ENCODE measurements around the gene CHRNG.

The CHRNG gene, protein sequence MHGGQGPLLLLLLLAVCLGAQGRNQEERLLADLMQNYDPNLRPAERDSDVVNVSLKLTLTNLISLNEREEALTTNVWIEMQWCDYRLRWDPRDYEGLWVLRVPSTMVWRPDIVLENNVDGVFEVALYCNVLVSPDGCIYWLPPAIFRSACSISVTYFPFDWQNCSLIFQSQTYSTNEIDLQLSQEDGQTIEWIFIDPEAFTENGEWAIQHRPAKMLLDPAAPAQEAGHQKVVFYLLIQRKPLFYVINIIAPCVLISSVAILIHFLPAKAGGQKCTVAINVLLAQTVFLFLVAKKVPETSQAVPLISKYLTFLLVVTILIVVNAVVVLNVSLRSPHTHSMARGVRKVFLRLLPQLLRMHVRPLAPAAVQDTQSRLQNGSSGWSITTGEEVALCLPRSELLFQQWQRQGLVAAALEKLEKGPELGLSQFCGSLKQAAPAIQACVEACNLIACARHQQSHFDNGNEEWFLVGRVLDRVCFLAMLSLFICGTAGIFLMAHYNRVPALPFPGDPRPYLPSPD

DNA sequence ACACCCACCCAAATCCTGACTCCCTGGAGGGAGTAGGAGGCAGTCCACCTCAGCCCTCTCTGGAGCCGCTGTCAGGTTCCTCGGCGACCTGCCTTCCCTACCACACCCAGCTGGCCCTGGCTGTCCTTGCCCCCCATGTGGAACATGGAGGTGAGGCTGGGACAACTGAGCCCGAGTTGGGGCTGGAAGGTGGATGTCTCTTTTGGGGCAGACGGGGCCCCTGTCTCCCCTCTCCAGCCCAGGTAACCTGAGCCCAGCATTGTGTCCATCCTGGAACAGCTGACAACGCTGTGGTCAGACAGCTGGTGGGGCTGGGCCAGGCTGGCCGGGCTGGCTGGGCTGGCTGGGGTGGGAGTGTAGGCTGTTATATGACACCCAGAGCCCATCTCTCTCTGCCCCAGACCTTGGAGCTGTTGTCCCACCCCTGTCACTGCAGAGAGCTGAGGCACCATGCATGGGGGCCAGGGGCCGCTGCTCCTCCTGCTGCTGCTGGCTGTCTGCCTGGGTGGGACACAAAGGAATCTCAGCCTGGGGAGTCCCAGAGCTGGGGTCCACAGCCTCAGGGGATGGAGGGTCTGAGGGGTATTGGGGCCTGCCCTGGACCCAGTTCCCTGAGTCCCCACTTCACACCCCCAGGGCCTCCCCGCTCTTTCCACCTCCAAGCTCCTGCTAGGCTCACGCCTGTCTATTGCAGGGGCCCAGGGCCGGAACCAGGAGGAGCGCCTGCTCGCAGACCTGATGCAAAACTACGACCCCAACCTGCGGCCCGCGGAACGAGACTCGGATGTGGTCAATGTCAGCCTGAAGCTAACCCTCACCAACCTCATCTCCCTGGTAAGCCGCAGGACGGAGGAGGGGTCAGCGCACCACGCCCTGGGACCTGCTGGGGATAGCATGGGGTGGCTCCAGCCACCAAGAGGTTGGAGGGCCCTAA, at the start of gene CHRNG:
TSS of gene CHRNG (plus strand) at position 395 of the 934 bp plus-strand sequence. CDS start at position 451, 56 bp downstream.
- DNase-seq, result no peak

DNA sequence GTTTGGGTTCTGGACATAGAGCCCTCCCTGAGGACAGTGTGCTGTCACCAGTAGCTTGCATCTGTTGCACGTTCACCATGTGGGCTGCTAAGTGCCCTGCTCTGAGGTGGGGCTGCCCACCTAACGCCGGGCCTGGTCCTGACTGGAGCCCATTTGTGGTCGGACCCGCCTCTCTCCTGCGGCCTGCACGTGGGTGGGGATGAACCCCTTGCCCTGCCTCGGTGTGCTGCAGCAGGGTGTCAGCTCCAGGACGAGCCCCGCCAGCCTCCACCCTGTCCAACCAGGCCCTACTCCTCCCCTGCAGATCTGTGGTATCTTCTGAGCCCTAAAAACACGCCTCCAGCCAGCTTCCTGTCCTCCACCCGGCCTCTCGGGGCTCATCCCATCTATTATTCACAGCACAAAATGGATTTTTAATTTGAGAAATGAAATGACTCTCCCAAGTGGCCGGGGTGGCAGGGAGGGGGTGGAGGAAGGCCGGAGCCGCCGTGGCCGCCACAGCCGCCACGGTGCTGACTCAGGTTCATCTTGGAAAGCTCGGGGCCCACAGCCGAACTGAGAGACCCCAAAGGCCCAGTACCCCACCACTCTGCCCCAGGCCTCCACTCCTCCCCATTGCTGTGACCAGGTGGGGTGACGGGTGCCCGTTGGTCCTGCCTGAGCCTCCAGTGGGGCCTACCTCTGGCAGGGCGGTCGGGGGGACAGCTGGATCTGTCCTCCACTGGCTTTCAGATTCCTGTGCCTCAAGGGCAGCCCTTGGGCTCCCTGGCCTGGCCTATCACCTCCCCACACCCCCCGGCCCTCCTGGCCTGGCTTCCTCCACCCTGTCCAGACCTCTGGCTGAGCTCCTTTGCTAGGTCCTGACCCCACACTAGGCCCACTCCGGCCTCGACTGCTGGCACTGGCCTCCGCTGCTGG, 49.0 kb upstream of the CHRNG start:
- no peak for DNase-seq

DNA sequence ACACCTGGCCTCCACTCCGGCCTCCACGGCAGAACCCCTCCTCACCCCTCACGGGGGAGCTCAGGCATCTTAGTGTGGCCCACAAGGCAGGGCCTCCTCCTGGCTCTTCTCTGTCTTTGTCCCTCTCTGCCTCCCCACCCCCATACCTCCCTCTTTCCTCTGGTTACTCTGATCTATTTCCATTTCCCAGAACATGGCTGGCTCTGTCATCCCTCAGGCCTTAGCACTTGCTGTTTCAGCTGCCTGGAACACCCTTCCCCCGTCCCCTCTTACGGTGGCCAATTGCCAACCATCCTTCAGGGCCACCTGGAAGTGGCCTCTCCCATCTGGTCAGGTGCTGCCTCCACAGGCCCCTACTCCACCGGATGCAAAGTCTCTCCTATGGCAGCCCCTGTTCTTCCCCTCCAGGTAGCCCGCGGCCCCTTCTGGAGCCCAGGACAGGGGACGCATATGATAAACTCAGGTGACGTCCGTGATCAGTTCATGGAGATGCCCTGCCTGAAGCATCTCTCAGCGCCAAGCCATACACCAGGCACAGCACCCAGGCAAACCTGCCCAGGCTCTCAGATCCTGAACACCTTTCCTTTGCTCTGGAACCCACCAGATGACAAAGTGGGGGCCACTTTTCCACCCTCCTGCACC, 48.2 kb upstream of the CHRNG start:
- DNase-seq, result no peak

DNA sequence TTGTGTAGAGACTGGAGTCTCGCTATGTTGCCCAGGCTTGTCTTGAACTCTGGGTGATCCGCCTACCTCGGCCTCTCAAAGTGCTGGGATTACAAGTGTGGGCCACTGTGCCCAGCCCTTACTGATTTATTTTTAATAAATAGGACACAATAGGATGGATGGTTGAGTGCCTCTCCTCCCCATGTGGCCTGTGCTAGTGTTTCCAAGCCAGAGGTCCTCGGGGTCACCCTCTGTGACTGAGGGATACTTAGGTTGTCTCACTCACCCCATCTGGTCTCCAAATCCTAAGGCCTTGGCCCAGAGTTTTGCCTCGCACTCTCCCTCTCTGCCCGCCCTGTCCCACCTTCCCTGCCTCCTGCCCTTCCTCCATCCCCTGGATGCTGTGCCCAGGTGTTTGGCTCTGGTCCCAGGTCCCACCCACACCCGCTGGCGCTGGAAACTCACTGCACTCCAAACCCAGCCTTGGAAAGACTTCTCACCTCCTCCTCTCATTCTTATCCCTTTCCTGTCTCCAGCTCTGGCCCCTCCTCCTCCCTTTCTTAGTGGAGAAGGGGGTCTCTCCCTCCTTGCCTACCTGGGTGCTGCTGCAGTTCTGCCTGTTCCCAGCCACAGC, 47.1 kb upstream of the CHRNG start:
- DNase-seq, result no peak

DNA sequence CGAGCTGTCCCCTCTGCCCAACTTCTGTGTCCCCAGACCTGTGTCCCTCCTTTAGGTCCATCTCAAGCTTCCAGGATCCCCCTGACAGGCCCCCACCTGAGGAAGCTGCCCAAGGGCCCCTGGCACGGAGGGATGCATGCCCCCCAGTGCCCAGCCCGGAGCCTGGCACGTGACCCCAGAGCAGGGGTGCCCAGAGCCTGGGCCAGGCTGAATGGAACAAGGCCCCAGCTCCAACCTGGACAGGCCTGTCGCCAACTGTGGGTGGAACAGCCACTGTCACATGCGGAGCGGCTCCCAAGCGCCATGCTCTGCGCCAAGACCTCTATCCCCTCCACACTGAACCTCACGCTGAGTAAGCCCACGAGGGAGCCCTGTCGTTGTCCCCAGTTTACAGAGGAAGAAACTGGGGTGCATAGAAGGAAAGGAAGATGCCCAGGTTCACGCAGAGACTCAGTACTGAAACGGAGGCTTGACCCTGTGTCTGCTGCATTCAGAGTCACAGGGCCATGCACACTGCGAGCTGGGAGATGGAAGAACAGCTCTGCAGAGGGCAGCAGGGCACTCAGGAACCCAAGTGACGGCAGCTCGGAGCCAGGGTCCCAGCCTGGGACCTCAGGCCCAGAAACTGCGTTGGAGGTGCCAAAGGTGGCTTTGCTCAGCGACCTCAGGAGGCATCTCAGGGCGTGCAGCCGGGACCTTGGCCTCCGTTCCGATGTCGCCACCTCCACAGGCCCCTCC, 46.4 kb upstream of the CHRNG start:
- no peak for DNase-seq

DNA sequence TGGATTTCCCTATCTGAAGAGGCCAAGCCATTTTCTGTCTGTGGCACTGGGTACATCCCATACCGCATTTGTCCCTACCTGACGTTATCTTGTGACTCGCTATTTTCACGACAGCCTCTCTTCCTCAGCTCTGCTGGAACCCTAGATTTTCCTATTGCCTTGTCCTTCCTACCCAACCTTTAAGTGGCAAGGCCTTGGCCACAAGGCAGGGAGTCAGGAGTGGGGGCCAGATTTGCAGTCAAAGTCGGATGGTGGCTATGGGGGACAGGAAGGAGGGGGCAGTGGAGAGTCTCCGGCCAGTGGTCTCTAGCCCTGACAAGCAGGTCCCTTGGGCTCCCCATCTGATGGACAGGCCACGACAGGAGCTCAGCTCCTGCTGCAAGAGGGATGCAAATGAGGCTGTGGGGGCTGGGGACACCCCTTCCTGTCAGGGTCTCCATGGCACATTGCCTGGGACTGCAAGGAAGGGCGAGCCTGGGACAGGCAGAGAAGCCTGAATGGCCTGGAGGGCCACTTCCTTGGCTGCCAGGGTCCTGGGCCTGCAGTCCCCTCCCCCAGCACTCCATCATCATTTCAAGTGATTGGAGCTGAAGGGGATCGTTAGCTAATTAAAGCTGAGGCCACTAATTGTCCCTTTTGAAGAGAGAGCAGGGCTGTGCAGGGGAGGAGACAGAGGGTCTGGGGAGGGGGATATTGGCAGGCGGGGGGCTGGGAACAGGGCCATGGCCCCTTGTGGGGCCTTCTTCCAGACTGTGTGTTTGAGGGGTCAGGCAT, 45.6 kb upstream of the CHRNG start:
- DNase-seq, result no peak

DNA sequence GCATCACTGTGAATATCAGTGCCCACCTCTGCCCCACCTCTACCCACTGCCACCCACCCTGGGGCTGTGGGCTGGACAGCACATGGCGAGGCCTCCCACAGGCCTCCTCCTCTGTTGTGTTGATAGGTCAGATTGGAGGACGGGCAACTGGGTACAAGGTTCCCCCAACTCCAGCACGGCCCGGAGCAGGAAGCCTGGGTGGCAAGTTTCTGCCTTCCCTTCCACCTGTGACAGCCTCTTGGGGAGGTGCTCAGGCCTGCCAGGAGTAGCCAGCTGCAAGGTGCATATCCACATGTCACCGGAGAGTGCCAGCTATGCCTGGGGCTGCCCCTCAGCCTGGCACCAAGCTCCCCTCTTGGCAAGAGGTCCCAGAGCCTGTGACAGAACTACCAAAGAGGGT, 45.0 kb upstream of the CHRNG start:
- no peak for DNase-seq

DNA sequence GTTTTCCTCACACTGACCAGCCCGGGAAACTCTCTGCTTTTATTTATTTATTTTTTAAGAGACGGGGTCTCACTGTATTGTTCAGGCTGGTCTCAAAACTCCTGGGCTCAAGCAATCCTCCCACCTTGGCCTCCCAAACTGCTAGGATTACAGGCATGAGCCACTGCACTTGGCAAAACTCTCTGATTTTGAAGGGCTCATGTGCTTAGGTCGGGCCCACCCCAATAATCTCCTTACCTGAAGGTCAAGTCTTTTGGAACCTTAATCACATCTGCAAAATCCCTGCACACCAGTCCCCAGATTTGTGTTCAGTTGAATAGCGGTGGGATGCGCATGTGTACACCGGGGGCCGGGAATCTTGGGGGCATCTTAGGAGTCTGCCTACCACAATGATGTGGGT, 44.2 kb upstream of the CHRNG start:
- no peak for DNase-seq

DNA sequence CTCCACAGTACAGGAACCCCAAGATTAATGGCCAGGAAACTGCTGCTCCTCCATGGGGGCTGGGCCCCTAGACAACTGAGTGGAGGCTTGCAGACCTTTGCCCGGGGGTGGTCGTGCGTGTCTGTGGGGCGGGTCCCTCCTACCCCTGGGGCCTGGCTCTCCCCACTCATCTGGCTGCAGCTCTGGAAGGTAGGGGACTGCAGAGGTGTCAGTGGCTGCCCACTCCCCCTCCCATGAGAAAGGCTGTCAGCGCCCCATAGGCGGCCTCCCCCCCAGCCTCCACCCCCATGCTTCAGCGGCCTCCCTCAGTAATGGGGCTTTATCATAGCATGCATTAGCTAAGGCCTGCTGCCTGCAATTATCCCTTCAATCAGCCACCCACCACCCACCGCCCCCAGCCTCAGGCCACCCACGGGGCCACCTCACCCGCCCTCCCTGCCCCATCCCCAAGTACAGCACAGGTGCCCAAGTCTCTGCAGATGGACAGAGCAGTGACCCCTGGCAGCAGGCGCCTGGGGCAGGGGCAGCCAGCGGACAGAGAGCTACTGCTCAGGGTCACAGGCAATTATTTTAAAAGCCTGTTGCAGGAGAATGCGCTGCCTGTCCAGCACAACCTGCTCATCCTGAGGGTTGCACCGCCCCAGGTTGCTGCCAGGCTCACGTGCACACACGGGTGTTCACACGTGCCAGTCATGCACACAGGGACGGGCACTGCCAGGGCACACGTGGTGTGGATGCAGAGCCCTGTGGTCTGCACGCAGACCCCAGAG, 42.8 kb upstream of the CHRNG start:
- no peak for DNase-seq

DNA sequence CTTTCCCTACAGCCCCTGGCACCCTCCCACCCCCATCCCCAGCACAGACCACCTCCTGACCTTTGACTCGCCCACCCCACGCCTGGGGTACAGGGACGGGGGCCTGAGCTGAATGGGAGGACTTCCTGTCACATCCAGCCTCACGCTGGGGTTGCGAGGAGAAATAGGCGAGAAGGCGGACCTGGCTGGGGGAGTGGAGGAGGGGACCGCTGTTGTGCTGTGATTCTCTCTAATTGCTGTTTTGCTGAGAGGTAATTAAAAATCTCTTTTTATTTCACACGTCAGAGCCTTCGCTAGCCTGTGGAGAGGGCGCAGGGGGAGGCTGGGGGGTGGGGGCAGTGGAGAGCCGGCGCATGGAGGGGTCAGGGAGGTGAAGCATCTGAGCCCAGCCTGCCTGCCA, 42.1 kb upstream of the CHRNG start:
- DNase-seq, result no peak

DNA sequence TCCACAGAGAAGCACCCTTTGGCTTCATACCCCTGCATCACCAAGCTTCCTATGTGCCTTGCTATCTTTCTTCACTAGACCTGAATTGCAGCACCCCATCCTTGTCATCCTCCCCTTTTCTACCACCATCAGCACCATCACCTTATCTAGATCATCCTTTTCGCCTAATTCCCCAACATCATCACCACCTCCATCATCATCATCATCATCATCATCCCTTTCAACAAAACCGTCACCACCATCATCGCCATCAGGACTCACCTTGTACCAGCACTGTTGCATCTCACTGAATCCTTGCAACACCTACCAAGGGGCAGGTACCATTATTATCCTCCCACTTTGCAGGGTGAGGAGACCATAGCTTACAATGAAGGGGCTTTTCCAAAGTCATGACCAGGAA, 41.0 kb upstream of the CHRNG start:
- DNase-seq, result no peak

DNA sequence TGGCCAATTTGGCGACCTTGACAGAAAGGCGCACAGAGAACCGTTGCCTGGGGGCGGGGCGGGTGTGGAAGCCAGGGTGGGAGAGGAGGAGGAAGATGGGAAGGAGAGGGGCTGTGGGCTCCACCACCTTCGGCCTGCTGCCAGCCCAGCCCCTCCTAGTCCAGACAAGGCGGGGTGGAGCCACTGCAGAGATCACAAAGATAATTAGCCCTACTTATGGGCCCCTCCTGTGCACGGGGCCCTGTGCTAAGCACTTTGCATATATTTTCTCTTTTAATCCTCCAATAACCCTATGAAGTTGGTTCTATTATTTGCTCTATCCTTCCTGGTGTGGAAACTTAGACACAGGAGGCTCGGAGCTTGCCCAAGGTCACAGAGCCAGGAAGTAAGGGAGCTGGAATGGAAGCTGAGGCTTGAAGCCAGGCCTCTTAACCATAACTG, 38.1 kb upstream of the CHRNG start:
- no peak for DNase-seq

DNA sequence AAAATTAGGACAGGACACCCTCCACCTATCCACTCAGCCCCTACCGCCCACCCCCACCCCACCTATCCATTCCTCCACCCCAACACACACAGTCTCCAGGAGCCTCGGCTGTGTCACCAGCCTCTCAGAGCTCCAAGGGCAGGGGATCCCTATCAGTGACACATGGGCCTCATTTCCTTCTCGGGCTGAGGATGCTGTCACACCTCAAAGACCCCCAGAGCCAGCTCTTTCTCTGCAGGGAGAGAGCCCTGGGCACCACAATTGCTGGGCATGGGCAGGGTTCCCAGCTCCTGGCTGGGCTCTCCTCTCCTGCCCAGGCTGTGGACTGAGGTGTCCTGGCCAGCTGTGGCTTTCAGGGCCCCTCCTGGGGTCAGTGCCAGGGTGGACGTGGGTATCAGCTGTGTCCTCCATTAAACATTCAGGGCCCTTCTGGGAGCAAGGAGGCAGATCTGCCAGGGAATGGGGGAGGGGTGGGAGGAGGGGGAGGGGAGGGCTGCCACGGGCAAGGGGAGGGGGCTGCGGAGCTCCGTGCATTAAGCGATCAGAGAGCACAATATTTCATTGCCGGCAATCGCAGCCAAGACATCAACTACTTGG, 37.6 kb upstream of the CHRNG start:
- DNase-seq, result no peak

DNA sequence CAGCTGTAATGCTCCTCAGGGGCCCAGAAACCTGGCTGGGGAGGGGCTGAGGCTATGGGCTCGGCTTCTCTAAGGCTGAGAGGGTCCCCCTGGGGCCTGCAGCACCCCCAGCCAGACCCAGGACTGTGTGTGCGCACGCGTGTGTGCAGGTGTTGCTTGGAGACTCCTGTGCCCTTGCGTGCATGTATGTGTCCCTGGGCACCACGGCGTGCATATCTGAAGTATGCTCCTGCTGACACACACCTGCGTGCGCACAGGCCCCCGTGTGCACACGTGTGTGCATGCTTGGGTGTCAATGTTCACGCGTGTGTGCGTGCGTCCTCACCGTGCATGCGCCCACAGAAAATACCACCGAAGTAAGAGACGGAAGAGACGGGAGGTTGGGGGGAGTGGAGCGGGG, 37.0 kb upstream of the CHRNG start:
- DNase-seq, result no peak

DNA sequence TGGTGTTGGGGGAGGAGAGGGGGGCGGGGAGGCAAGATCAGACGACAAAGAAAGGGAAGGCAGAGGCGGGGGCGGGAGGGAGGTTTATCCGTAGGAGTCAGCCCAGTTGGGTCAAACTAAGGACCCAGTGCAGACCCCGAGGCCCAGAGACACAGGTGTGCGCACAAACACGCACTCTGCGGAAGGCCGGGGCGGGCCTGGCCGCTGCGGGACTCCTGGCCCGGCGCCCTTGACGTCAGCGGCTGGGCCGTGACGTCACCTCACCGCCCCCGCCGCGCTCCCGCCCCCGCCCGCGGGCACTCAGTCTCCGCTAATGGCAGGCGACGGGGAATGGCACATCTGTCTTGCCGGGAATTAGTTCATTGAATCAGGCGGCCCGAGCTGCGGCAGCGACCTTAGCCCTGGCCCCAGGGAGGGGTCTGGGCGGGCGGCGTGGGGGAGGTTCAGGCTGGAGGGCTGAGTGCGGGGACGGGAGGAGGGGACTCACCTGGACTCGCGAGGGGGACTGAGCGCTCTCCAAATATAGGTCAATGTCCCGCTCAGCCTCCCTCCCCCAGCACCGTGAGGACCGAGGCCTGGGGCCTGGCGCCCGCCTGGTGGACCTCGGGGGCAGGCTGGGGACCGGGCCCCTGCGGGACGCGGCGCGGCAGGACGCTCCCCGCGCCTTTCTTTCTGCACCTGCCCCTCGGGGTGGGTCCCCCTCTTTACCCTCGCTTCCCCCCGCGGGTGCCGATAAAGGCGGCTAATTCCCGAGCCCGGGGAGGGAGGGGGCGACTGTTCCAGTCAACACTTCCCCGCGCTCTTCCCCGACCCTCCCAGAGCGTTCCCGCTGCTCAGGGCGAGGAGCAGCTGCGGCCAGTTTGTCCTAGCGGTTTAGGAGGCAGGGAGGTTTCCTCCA, 36.3 kb upstream of the CHRNG start:
- peak; percentile 10 for DNase-seq

DNA sequence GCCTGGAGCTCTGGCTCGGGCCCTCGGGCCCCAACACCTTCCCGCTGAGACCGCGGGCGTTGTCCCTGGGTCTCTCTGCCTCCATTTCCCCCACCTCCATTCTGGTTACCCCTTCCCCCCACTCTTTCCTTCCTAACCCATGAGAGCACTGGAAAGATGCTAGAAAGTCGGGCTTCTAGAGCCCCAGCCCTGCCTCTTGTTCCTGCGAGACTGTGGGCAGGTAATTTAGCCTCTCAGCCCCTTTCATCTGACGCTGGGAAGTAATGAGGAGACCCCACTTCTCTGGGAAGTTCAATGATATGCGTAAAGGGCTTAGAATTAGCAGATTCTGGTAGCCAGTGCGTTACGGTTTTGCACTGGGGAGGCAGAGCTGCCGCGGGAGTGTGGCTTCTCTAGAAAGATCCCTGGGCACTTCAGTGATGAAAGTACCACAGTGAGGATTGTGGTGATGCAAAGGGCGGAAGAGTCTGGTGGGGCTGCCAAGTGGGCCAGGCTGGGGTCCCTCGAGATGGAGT, 35.6 kb upstream of the CHRNG start:
- no peak for DNase-seq

DNA sequence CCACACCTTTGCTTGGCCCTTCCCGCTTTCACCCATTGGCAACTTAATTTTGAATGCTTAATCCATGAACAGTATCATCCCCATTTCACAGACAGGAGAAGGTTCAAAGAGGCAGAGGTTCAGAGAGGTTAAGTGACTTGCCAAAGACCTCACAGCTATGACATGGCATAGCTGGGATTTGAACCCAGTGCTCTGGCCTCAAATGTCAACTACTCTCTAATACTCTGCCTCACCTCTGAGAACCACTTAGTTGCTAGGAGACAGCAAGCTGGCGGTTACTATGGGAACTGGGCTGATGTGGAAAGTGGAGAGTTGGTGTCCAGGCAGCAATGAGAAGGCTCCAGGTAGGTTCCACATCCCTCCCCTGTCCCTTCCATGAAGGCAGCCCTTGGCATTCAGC, 35.1 kb upstream of the CHRNG start:
- DNase-seq, result no peak

DNA sequence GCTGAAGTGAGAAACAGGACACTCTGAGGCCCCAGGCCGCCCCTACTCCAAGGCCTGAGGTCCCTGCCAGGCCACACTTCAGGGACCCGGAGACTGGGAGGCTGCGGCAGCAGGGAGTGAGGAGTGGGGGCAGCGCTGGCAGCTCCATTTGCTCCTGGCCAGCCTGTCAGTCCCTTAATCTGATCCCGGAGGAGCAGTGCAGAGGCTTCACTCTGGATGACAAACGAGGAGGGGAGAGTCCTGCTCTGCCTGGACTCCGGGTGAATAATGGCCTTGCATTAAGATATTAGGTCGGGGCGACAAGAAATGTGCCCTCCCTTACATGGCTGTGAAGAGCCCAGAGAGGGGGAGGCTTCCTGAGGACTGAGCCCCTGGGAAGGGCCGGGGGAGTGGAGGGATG, 33.6 kb upstream of the CHRNG start:
- no peak for DNase-seq
